ENCODE data around the gene OXCT2.

Gene OXCT2

DNA sequence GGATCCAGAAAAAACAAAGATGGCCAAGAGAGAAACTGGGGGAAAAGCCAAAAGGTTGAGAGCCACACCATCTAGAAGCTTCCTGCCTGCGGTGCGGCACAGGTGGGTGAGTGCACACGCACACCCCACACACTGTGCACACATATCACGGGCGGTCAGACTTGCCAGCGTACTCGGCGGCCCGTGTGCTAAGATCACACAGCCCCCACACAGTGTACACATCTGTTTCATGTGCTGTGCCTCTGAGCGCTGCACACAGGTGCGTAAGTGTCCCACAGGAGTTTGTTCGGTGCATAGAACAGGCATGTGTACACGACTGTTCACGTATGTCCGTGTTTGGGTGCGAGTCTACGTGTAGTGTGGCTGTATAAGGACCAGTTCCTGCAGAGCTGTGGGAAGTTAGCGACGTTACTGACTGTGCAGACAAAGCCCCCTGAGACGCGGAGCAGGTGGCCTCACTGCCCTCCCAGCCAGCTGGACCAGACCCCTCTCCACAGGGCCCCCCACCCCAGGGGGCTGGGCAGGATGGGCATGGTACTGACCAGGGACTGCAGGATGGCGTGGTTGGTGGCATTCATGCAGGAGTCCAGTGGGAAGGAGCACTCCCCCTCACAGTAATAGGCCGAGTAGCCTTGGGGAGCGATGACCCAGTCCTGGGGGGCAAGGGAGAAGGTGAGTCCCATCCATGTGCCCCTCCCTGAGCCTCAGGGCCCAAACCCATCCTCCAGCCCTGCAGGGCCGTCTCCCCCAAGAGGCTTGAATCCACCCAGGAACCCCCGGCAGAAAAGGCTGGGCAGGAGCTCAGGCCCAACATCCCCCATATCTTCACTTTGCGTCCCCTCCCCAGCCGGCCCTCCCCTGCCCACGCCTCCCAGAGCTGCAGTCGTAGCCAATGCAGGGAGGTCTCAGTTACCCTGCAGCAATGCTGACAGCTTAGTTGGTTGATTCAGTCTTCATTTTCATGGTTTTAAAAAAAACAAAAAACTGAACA is 8.3 kb downstream of the OXCT2 start:
- DNase-seq (ENCODE audit: low spot score), result no peak
- in situ Hi-C loops (cut with MboI; ENCODE audit: low sequenced_read_pairs, unreplicated experiment), result no loop called here
- TF ChIP-seq CTCF (IDR thresholded peaks at IDR 0.05; ENCODE audit: borderline replicate concordance, control extremely low read depth, extremely low read depth, insufficient read depth, missing control alignments), result no peak

DNA sequence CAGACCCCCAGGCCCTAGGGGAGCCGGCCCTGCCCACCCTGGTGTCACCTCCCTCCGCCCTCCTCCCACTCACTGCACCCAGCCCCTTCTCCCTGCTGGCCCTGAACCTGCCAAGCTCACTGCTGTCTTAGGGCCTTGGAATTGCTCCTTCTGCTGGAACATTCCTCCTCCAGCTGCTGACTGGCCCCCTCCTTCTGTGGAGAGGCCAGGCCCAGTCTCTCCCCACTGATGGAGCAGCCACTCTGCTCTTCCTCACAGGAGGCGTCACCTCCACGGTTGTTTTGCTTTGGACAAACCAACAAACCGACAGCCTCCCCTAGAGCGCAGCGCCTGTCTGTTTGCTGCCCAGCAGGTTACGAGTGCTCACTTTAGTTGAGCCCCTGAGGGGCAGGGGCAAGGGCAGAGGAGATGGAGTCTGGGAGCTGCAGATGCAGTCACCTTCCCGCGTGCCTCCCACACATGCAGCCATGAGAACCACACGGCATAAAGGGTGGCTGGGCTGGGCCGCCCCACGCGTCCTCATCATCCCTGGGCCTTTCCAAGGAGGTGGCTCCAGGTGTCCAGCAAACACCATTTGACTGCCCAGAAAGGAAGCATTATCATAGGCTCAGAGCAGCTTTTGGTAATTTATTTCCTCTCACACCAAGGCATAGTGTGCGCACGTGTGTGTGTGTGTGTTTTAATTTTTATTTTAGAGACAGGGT is 9.4 kb downstream of the OXCT2 start:
- DNase-seq (ENCODE audit: low spot score), result no peak
- in situ Hi-C loops (cut with MboI; ENCODE audit: low sequenced_read_pairs, unreplicated experiment), result no loop called here
- TF ChIP-seq CTCF (IDR thresholded peaks at IDR 0.05; ENCODE audit: borderline replicate concordance, control extremely low read depth, extremely low read depth, insufficient read depth, missing control alignments), result no peak

GRCh38 chr1:39761016-39761415 is 10.1 kb downstream of the OXCT2 start:
- in situ Hi-C loops (cut with MboI; ENCODE audit: low sequenced_read_pairs, unreplicated experiment), result no loop called here
- DNase-seq (ENCODE audit: low spot score), result no peak
- TF ChIP-seq CTCF (IDR thresholded peaks at IDR 0.05; ENCODE audit: borderline replicate concordance, control extremely low read depth, extremely low read depth, insufficient read depth, missing control alignments), result no peak

DNA sequence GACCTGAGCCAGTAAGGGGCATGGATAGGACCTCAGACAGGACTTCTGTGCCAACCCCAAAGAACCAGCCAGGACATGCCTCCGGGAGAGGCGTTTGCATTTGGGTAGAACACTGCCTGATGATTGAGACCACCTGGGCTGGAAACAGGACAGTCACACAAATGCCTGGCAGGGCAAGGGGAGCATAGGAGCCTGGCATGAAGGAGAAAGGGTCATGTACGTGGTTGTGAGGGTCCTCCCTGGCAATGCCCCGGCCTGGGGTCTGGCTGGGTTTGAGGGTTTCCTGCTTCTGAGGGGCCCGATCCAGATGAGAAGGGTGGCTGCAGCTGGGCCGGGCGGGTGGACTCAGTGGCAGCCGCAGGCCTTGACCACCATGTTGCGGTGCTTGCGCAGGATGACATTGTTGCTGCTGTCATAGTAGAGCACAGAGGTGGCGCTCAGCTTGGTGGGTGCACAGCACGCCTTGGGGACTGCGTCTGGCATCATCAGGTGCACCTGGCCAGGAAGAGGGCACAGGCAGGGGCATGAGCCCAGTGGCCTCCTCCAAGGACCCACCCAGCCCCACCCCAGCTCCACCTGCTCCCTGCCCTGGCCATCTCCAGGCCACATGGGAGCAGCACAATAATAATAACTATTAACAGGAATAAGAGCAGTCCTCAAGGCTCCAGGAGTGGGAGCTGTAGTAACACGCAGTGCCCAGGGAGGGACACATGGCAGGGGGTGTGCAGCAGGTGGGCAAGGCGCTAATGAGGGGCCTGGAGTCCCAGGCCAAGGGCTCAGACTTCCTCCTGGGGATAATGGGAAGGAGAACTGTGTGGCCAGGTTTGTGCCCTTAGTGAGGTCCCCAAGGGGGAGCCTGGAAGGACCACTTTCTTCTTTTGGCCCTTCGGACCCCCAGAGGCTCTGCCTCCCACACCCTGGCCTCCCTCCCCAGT is 10.8 kb downstream of the OXCT2 start:
- TF ChIP-seq CTCF (IDR thresholded peaks at IDR 0.05; ENCODE audit: borderline replicate concordance, control extremely low read depth, extremely low read depth, insufficient read depth, missing control alignments), result no peak
- DNase-seq (ENCODE audit: low spot score), result no peak
- in situ Hi-C loops (cut with MboI; ENCODE audit: low sequenced_read_pairs, unreplicated experiment), result no loop called here

- TF ChIP-seq CTCF (IDR thresholded peaks at IDR 0.05; ENCODE audit: borderline replicate concordance, control extremely low read depth, extremely low read depth, insufficient read depth, missing control alignments), result no peak
- in situ Hi-C loops (cut with MboI; ENCODE audit: low sequenced_read_pairs, unreplicated experiment), result no loop called here
- DNase-seq (ENCODE audit: low spot score), result no peak
Measured at GRCh38 chr1:39759436-39759726, 11.8 kb downstream of the OXCT2 start.
